SU-DHL-6 (cell line): ENCODE data around the gene TPSB2.

Experiments
- EZH2phosphoT487 ChIP-seq: fragments of 200-600 bp; sonication (generic), shearing (Covaris generic); conservative IDR thresholded peaks from 2 replicates; pipeline ENCODE4 v1.6.1; 2018; ENCODE audit warnings: mild to moderate bottlenecking, antibody characterized with exemption, low read length, moderate library complexity, mixed read lengths
- TF ChIP-seq, protein P1 (sequence below): fragments of 200-600 bp; sonication (generic); IDR thresholded peaks from one replicate; pipeline ENCODE4 v1.5.1; 2017; ENCODE audit warnings: antibody characterized with exemption, mild to moderate bottlenecking, low read length, moderate library complexity; ENCODE audit not compliant: insufficient read depth, poor library complexity, severe bottlenecking

DNA sequence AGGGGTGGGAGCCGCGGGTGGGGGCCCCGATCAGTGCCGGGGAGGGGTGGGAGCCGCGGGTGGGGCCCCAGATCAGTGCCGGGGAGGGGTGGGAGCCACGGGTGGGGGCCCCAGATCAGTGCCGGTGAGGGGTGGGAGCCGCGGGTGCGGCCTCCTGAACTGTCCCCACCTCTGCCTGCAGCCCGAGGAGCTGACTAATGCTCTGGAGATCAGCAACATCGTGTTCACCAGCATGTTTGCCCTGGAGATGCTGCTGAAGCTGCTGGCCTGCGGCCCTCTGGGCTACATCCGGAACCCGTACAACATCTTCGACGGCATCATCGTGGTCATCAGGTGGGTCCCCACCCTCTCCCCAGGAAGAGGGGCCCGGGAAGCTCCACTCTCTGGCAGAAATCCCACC is 25.1 kb downstream of the TPSB2 start:
- TF ChIP-seq, protein P1, sequence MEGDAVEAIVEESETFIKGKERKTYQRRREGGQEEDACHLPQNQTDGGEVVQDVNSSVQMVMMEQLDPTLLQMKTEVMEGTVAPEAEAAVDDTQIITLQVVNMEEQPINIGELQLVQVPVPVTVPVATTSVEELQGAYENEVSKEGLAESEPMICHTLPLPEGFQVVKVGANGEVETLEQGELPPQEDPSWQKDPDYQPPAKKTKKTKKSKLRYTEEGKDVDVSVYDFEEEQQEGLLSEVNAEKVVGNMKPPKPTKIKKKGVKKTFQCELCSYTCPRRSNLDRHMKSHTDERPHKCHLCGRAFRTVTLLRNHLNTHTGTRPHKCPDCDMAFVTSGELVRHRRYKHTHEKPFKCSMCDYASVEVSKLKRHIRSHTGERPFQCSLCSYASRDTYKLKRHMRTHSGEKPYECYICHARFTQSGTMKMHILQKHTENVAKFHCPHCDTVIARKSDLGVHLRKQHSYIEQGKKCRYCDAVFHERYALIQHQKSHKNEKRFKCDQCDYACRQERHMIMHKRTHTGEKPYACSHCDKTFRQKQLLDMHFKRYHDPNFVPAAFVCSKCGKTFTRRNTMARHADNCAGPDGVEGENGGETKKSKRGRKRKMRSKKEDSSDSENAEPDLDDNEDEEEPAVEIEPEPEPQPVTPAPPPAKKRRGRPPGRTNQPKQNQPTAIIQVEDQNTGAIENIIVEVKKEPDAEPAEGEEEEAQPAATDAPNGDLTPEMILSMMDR, result no peak
- no peak for TF ChIP-seq EZH2phosphoT487
